Stimulated activated naive CD4-positive, alpha-beta T cell treated with Interleukin-2 at 50 U/mL for 16 hours (primary cell): ENCODE data around the gene OXSR1.

Source experiments
- DNase-seq: peaks from one replicate; lab custom pipeline; 2025; lab: John Stamatoyannopoulos, UW

The OXSR1 gene

DNA sequence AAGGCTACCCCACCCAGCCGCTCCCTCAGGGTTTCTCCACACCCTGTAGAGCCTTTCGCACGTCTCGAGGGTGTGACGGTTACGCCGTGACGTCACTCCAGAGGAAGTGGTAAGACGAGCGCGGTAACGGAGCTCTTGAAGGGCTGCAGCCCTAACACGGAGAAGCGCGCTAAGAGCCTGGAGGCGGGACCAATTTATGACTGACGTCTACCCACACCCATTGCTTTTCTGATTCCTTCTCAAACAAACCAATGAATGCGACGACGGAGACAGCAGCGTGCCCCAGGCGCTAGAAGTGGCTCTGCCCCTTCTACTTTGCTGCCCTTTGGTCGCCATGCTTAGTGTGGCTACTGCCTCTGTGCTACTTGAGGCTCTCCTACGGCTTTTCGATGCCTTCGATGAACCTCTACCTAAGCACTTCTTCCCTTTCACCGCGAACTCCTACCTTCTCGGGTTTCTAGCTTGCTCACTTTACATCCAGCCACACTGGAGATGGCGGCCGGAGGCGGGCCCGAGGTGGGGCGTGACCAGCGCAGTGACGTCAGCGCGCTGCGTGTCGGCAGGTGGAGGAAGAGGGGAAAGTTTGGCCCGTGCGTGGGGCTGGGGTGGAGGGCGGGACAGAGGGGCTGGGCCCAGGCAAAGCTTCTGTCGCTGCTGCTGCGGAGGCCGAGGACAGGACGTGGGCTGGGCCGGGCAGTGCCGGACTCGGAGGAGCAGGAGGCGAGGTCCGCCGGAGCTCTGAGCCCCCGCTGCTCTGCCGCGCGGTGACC is at the start of gene OXSR1:
OXSR1 (plus strand) TSS at position 586 of the 770 bp plus-strand sequence. CDS start 340 bp downstream, outside the sequence.
- peak; percentile 96 for DNase-seq

GRCh38 chr3:38115645-38116427 is 49.5 kb upstream of the OXSR1 start:
- DNase-seq = no peak

GRCh38 chr3:38116471-38117162 is 48.7 kb upstream of the OXSR1 start:
- no peak for DNase-seq

DNA sequence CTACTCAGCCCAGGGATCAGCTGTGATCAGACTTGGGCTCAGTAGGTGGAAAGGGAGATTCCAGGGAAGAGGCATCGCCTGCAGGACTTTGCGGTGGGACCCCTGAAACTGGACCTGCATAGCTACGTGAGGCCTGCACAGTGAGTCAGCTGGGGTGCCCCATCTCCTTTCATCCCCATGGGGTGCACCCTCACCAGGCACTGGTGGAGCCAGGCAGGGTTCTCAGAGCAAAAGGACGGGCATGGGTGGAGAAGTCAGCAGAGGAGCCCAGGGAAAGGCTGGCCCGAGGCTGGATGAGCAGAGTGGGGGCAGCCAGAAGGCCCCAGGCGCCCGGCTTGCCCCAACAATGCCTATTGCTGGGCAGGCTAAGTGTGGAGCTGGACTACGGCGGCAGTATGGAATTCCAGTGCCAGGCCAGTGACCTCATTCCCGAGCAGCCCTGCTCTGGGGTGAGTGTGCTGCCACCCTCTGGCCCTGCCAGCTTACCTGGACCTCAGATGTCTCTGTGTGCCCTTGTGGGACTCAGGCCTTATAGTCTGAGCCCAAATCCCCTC is 48.1 kb upstream of the OXSR1 start:
- no peak for DNase-seq

- peak; percentile 64 for DNase-seq
Observed at GRCh38 chr3:38117748-38118420, 47.5 kb upstream of the OXSR1 start.

GRCh38 chr3:38118421-38119247 is 46.7 kb upstream of the OXSR1 start:
- no peak for DNase-seq

DNA sequence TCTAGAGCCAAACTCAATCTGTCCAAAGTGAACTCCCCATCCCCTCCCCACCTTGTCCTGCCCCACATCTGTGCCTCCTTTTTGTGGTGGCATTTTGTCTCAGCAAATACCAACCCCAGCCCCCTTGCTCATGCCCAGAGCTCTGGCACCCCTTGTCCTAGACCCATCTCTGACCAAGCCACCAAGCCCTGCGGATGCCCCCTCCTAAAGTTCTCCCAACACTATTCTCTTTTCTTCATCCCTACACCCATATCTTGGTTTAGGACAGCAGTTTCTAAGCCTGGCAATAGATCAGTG is 46.1 kb upstream of the OXSR1 start:
- DNase-seq = no peak

DNA sequence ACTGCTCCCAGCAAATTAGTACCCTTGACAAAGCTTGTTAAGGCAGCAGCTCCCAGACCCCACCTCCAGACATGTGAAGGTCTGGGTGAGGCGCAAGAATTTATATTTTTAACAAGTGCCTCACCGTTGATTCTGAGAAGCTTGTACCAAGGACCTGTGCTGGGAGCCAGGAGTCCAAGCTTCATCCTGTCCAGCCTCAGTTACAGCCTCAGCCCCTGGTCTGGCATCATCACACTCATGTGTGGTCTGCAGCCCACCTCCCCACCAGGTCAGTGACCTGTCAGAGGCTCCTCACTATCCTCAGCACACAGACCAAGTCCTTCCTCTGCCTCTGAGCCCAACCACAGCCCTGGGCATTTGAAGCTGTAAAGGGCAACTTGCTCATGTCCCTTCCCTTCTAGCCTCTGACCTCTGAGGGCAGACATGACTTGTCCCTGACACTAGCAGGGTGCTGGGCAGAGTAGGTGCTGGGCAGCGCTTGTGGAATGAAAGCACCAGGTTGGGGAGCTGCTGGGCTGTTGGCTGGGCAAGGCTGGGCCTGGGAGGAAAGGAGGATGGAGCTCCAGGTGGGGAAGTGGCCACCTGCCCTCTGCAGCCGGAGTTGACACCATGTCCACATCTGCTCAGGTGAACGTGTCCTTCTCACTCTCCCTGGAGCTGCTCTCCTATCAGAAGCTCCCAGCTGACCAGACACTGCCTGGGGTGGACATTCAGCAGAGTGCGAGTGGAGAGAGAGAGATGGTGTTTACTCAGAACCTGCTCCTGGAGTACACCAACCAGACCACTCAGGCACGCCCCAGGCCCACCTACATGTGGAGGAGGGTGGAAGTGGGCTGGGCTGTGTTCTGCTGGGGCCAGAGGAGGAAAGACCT is 45.3 kb upstream of the OXSR1 start:
- DNase-seq = no peak

- DNase-seq = no peak
Observed at GRCh38 chr3:38120693-38121450, 44.5 kb upstream of the OXSR1 start.

GRCh38 chr3:38121451-38121831 is 43.9 kb upstream of the OXSR1 start:
- DNase-seq = no peak

- no peak for DNase-seq
Observed at GRCh38 chr3:38121832-38122461, 43.4 kb upstream of the OXSR1 start.

DNA sequence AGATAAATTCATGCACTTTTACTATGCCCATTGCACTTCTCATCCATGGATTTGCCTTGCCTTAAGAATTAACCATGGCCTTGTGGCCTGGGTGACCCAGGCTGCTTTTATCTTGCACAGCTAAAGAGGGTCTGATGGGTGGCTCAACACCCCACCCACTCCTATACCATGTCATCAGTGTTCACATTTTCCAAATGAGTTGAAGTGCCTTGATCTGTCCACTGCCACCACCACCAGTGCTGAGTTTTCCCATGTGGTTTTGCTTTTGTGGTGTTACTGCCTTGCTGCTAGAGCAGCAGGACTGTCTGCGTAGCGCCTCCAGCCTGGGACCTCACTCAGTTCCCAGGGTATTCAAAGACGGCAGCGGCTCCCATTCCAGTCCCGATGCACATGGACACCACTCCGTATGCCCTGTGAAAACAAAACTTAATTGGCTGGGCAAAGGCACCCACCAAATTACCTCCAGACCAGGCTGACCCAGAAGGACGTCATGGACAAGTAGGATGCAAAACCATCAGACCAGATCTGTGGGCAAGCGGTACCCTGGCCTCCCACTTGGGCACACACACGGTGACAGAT is 42.5 kb upstream of the OXSR1 start:
- no peak for DNase-seq

GRCh38 chr3:38124324-38125122 is 40.8 kb upstream of the OXSR1 start:
- DNase-seq = no peak

DNA sequence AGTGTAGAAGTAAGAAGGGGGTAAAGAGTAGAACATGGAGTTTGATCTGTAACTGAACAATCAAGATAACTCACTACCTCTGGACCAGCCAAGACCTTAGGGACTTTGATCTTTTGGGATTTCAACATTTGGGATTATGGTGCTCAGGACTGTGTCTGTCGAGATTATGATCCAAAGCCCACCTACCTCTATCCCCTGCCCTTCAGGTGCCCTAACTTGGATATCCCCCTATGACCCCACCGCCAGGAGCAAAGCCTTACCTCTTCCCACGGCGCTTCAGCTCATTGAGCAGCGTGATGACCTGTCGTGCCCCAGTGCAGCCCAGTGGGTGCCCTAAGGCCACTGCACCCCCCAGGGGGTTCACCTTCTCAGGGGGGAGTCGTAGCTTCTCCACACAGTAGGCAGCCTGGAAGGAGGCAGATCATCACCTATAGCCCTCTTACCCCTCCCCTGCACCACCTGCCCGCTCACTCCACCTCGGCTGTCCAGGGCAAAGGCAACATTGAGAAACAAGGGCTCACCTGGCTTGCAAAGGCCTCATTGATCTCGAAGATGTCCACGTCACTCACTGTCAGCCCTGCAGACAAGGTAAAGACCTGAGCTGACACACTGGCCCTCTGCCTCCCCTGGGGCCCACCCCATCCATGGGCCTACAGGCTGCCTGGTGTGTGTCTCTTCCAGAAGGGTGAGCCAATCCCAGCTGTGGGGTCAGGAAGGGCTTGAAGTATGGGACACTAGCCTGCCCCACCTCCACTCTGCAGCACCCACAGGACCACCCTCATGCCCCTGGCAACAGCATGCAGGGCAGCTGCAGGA is 39.8 kb upstream of the OXSR1 start:
- DNase-seq = no peak

DNA sequence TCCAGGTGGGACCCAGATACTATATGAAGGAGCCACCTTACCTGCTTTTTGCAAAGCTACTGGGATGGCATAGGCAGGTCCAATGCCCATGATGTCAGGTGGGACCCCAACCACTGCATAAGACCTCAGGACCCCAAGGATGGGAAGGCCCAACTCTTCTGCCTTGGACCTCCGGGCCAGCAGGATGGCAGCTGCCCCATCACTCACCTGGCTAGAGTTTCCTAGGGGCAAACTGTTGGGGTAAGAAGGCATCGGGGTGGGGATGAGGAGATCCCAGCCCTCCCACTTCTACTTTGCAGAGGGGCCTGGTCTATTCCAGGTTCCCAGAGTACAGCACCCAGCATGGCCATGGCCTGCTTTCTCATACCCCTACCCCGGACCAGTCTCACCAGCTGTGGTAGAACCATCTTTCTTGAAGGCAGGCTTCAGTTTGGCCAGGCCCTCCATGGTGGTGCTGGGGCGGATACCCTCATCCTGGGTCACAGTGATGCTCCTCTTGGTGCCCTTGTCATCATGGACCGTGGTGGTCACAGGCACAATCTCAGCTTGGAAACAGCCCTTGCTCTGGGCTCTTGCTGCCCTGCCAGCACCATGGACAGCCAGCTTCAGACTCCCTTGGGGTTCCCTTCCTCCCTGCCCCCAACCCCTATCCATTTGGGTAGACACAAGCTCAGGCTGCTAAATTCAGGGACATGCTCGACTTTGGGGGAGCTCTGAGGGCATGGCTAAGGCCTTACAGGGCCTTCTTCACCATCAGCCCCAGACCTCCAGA is 39.0 kb upstream of the OXSR1 start:
- DNase-seq = no peak
